Measurements from ENCODE around the gene MARVELD2. TPM values are rescaled to one million over a fixed set of nuclear protein-coding genes. Genes with fewer than 3 reads are reported as not detected.
"Not testable (repeated sequence)": the region's sequence is repeated elsewhere in the genome, so short reads cannot be mapped to it uniquely, and the experiment has no call there.

MARVELD2 gene
- total RNA-seq, 1 experiment from 2014 or later, result 47.2 TPM

DNA sequence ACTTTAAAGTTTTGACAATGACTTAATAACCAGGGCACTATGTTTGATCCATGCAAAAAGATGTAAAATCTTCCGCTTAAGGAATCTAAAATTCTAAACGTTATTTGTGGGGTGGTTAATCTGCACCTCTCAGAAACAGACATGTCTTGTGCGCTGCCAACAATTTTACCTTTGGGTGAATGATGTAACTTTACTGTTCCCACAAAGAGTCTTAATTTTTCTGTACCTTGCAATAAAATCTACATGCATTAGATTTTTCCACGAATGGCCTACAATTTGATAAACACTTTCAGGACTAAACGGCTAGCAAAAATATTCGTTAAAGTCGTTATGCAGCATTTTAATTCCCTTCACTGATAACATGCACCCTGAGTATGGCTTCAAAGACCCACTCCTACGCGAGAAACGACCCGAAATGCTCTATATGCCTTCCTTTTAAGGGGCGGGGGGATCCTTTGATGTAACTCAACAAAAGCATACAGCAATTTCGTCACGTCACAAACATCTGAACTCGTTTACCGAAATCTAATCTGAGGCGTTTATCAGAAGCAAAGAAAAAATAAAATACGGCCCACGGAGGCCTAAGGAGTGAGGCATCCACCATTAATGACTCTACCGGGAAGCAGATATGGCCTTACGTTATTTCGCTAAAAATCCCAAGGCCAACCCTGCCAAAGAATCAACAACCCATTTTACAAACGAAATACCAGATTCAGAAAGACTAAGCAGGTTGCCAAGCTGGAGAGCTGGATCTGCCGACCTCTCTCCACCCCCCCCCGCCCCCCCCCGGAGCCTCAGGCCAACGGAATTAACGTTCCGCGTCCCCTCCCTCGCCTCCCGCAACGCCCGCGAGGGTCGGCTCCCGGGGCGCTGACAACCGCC is 46.2 kb upstream of the MARVELD2 start:
- Mint-ChIP-seq H3K27ac (ENCODE audit: unreplicated experiment) (peak overlapping the region; percentile 99), H3K36me3 (ENCODE audit: insufficient read depth, unreplicated experiment) (peaks cover 68% of the 10 kb centered on the region), H3K4me3 (ENCODE audit: unreplicated experiment) (peak overlapping the region; percentile 90), H3K4me1 (ENCODE audit: low read depth, unreplicated experiment) (peaks cover 8% of the 10 kb centered on the region), H3K27me3 (ENCODE audit: insufficient read depth, unreplicated experiment) (no peaks in the 10 kb centered on the region), H3K9me3 (ENCODE audit: unreplicated experiment) (no peaks in the 10 kb centered on the region)
- H3K9me3 ChIP-seq, result no peaks in the 10 kb centered on the region
- peak overlapping the region; percentile 67 for H3K4me3 ChIP-seq (ENCODE audit: low read depth, low read length)
- ChIA-PET CTCF (no interaction called here), POLR2A (interaction anchor here (0.5 to 0.7 kb wide), 2 partner anchors 30 to 282 kb away, joined by 4 to 8 read pairs; no protein-coding TSS in a partner anchor)
- no peaks in the 10 kb centered on the region for H3K27me3 ChIP-seq (replicated peaks; ENCODE audit: control insufficient read depth, insufficient read depth, low read length)
- intact Hi-C loops (cut with micrococcal nuclease; ENCODE audit: unreplicated experiment), result loop anchor here (1.0 to 5.0 kb wide), 4 partner anchors 49 to 326 kb away; partner anchors contain the start of genes CCNB1 and MARVELD2
- DNase-seq, result peak in 1 of 2 experiments; percentile 55
- H3K36me3 ChIP-seq (ENCODE audit: control insufficient read depth, insufficient read depth, low read length), result no peaks in the 10 kb centered on the region; the same call in 1 of the 2 replicates
- peaks cover 15% of the 10 kb centered on the region for H3K4me1 ChIP-seq
- BruUV-seq (replicated peaks), result TSS peak; percentile 65
- TF ChIP-seq, protein P1, sequence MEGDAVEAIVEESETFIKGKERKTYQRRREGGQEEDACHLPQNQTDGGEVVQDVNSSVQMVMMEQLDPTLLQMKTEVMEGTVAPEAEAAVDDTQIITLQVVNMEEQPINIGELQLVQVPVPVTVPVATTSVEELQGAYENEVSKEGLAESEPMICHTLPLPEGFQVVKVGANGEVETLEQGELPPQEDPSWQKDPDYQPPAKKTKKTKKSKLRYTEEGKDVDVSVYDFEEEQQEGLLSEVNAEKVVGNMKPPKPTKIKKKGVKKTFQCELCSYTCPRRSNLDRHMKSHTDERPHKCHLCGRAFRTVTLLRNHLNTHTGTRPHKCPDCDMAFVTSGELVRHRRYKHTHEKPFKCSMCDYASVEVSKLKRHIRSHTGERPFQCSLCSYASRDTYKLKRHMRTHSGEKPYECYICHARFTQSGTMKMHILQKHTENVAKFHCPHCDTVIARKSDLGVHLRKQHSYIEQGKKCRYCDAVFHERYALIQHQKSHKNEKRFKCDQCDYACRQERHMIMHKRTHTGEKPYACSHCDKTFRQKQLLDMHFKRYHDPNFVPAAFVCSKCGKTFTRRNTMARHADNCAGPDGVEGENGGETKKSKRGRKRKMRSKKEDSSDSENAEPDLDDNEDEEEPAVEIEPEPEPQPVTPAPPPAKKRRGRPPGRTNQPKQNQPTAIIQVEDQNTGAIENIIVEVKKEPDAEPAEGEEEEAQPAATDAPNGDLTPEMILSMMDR (IDR thresholded peaks at IDR 0.05; ENCODE audit: insufficient read depth in 1 of 2, low read depth in 1 of 2, low read length in 1 of 2, severe bottlenecking in 1 of 2, unreplicated experiment in 1 of 2), result no peak

- Mint-ChIP-seq H3K36me3 (ENCODE audit: insufficient read depth, unreplicated experiment) (peaks cover 63% of the 10 kb centered on the region), H3K4me1 (ENCODE audit: low read depth, unreplicated experiment) (peaks cover 8% of the 10 kb centered on the region), H3K4me3 (ENCODE audit: unreplicated experiment) (peak within 1 kb of the TSS; percentile 90), H3K27ac (ENCODE audit: unreplicated experiment) (peak within 1 kb of the TSS; percentile 99), H3K9me3 (ENCODE audit: unreplicated experiment) (no peaks in the 10 kb centered on the region), H3K27me3 (ENCODE audit: insufficient read depth, unreplicated experiment) (no peaks in the 10 kb centered on the region)
- peak within 1 kb of the TSS; percentile 67 for H3K4me3 ChIP-seq (ENCODE audit: low read depth, low read length)
- POLR2A ChIA-PET, result interaction anchor here (0.5 to 0.7 kb wide), 2 partner anchors 29 to 283 kb away, joined by 4 to 8 read pairs; no protein-coding TSS in a partner anchor
- intact Hi-C loops (cut with micrococcal nuclease; ENCODE audit: unreplicated experiment), result loop anchor here (1.0 to 5.0 kb wide), 4 partner anchors 48 to 327 kb away; partner anchors contain the start of genes CCNB1 and MARVELD2
- TF ChIP-seq, protein P1 (IDR thresholded peaks at IDR 0.05; ENCODE audit: insufficient read depth in 1 of 2, low read depth in 1 of 2, low read length in 1 of 2, severe bottlenecking in 1 of 2, unreplicated experiment in 1 of 2), result no peak
- no peaks in the 10 kb centered on the region for H3K27me3 ChIP-seq (replicated peaks; ENCODE audit: control insufficient read depth, insufficient read depth, low read length)
- H3K9me3 ChIP-seq, result no peaks in the 10 kb centered on the region
- CTCF ChIA-PET, result no interaction called here
- H3K36me3 ChIP-seq (ENCODE audit: control insufficient read depth, insufficient read depth, low read length), result no peaks in the 10 kb centered on the region; the same call in 1 of the 2 replicates
- peaks cover 15% of the 10 kb centered on the region for H3K4me1 ChIP-seq
- DNase-seq, result peak; percentile 94 to 95
- no TSS peak for BruUV-seq (replicated peaks)
Measured at GRCh38 chr5:69369340-69370121, 45.4 kb upstream of the MARVELD2 start, which contains the start of the genes AK6, RAD17 and TAF9. Gene AK6 (minus strand): TSS chr5:69369520. CDS start chr5:69369490, 30 bp downstream. Gene RAD17 (plus strand): TSS chr5:69369818. CDS start chr5:69372209, 2,391 bp downstream. Gene TAF9 (minus strand): TSS chr5:69369520. CDS start chr5:69365737, 3,783 bp downstream.

DNA sequence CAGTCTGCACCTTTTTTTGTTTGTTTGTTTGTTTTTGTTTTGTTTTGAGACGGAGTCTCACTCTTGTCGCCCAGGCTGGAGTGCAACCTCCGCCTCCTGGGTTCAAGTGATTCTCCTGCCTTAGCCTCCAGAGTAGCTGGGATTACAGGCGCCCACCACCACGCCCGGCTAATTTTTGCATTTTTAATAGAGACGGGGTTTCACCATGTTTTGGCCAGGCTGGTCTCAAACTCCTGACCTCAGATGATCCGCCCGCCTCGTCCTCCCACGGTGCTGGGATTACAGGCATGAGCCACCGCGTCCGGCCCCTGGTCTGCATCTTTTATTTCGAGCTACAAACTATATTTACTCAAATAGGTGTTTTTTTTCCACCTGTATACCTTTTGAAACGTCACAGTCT is 44.6 kb upstream of the MARVELD2 start:
- BruUV-seq (replicated peaks), result TSS peak; percentile 54
- H3K4me1 ChIP-seq, result peaks cover 15% of the 10 kb centered on the region
- DNase-seq, result peak in 1 of 2 experiments; percentile 14

More for the DNA sequence above, 44.6 kb upstream of the MARVELD2 start:
- H3K27me3 ChIP-seq (replicated peaks; ENCODE audit: control insufficient read depth, insufficient read depth, low read length); H3K9me3 Mint-ChIP-seq (ENCODE audit: unreplicated experiment); H3K36me3 ChIP-seq (ENCODE audit: control insufficient read depth, insufficient read depth, low read length); H3K4me1 Mint-ChIP-seq (ENCODE audit: low read depth, unreplicated experiment); H3K9me3 ChIP-seq; H3K27me3 Mint-ChIP-seq (ENCODE audit: insufficient read depth, unreplicated experiment); CTCF ChIA-PET; intact Hi-C loops (cut with micrococcal nuclease; ENCODE audit: unreplicated experiment); POLR2A ChIA-PET: not testable (repeated sequence)
- peak overlapping the region; percentile 90 for H3K4me3 Mint-ChIP-seq (ENCODE audit: unreplicated experiment)
- peak overlapping the region; percentile 99 for H3K27ac Mint-ChIP-seq (ENCODE audit: unreplicated experiment)
- H3K4me3 ChIP-seq (ENCODE audit: low read depth, low read length), result peak overlapping the region; percentile 67
- H3K36me3 Mint-ChIP-seq (ENCODE audit: insufficient read depth, unreplicated experiment), result peaks cover 55% of the 10 kb centered on the region

Measured in Caco-2 (cell line).